H1 (cell line): ENCODE measurements around the gene ALK. TPM values are rescaled to one million over a fixed set of nuclear protein-coding genes. Genes with fewer than 3 reads are reported as not detected.

Experiments used
- CTCF ChIA-PET: fragments of 300-600 bp; sonication (Branson Sonifier 250); formaldehyde crosslinking; loops from one replicate; lab custom pipeline; 2021; ENCODE audit not compliant: partially characterized antibody; lab: Charles Lee
- POLR2A ChIA-PET: fragments of 300-600 bp; sonication (Branson Sonifier 250); formaldehyde crosslinking; loops from one replicate; lab custom pipeline; 2021; ENCODE audit warnings: inconsistent platforms; ENCODE audit not compliant: partially characterized antibody; lab: Charles Lee
- DNase-seq, 2 experiments: peaks; one replicate each; pipeline versions ENCODE4 v3.0.0 to v3.0.0-alpha.2; 2010 to 2022; ENCODE audit warnings: low spot score in 2 of 2, low read depth in 1 of 2, mixed read lengths in 1 of 2
- FAIRE-seq: peaks from 2 replicates; lab custom pipeline; 2011; peaks lifted over from hg19 to GRCh38; lab: Jason Lieb, UNC
- H2AFZ ChIP-seq: 2 replicates; pipeline ENCODE4 v1.8.1; 2012; ENCODE audit warnings: low read length, inconsistent platforms
- H2AK5ac ChIP-seq: 2 replicates; pipeline ENCODE4 v1.6.1; 2013; ENCODE audit warnings: low read depth, low read length
- H2BK120ac ChIP-seq: replicated peaks from 2 replicates; pipeline ENCODE3; 2013; ENCODE audit warnings: low read depth, low read length, inconsistent platforms
- H2BK12ac ChIP-seq: 2 replicates; pipeline ENCODE4 v1.6.1; 2013; ENCODE audit warnings: low read depth, low read length
- H2BK15ac ChIP-seq: 2 replicates; pipeline ENCODE4 v1.6.1; 2013; ENCODE audit warnings: low read length
- H2BK20ac ChIP-seq: 2 replicates; pipeline ENCODE4 v1.6.1; 2013; ENCODE audit warnings: low read length
- H2BK5ac ChIP-seq: 2 replicates; pipeline ENCODE4 v1.6.1; 2013; ENCODE audit warnings: low read depth, low read length
- H3K14ac ChIP-seq: 2 replicates; pipeline ENCODE4 v1.6.1; 2013; ENCODE audit warnings: inconsistent platforms; ENCODE audit not compliant: insufficient read length
- H3K18ac ChIP-seq: 2 replicates; pipeline ENCODE4 v1.6.1; 2013; ENCODE audit warnings: low read length; ENCODE audit errors: extremely low read depth
- H3K23ac ChIP-seq: 2 replicates; pipeline ENCODE4 v1.6.1; 2013; ENCODE audit warnings: inconsistent platforms; ENCODE audit not compliant: insufficient read length
- H3K23me2 ChIP-seq: 2 replicates; pipeline ENCODE4 v1.6.1; 2013; ENCODE audit warnings: low read depth, low read length
- H3K27ac ChIP-seq: 2 replicates; pipeline ENCODE4 v1.6.1; 2011; ENCODE audit warnings: low read depth, low read length, inconsistent platforms
- H3K27me3 ChIP-seq, 4 experiments: replicated peaks in 1 of 4; 1 replicate in 1 of 4; 2 replicates in 3 of 4; pipeline versions ENCODE4 v1.6.1 to v1.8.1; 2011 to 2013; ENCODE audit warnings: low read length in 3 of 4, mild to moderate bottlenecking in 3 of 4, inconsistent platforms in 2 of 4, mixed read lengths in 2 of 4, moderate library complexity in 1 of 4; ENCODE audit not compliant: control insufficient read depth in 3 of 4, insufficient read depth in 3 of 4; ENCODE audit errors: extremely low read depth in 1 of 4
- H3K36me3 ChIP-seq, 4 experiments: 2 replicates each; pipeline versions ENCODE4 v1.6.1 to v1.8.1; 2011 to 2013; ENCODE audit warnings: mild to moderate bottlenecking in 4 of 4, low read length in 3 of 4, moderate library complexity in 2 of 4, control low read depth in 1 of 4, inconsistent platforms in 1 of 4; ENCODE audit not compliant: insufficient read depth in 4 of 4, control insufficient read depth in 2 of 4
- H3K4ac ChIP-seq: replicated peaks from 2 replicates; pipeline ENCODE3; 2013; ENCODE audit warnings: low read length, low read depth, mixed read lengths, inconsistent platforms; ENCODE audit not compliant: insufficient read length
- H3K4me1 ChIP-seq, 4 experiments: replicated peaks in 1 of 4; 1 replicate in 1 of 4; 2 replicates in 3 of 4; pipeline versions ENCODE4 v1.6.1 to v1.8.1; 2011 to 2013; ENCODE audit warnings: low read length in 3 of 4, inconsistent platforms in 2 of 4, mixed read lengths in 1 of 4; ENCODE audit not compliant: insufficient read depth in 4 of 4, control insufficient read depth in 3 of 4
- H3K4me2 ChIP-seq, 2 experiments: 2 replicates each; pipeline versions ENCODE4 v1.6.1 to v1.8.1; 2011 to 2013; ENCODE audit warnings: low read depth in 2 of 2, low read length in 2 of 2, control low read depth in 1 of 2, inconsistent platforms in 1 of 2, mild to moderate bottlenecking in 1 of 2; ENCODE audit not compliant: insufficient read depth in 1 of 2
- H3K4me3 ChIP-seq, 4 experiments: fragments of 200-600, 300-600 bp in 1 of 4; sonication (generic), shearing (Covaris generic), sonication (Bioruptor Twin) in 1 of 4; 2 replicates each; pipeline versions ENCODE4 v1.5.1 to v1.8.1; 2011 to 2016; ENCODE audit warnings: low read length in 4 of 4, low read depth in 3 of 4, control low read depth in 2 of 4, inconsistent platforms in 2 of 4, mild to moderate bottlenecking in 2 of 4, mixed read lengths in 1 of 4, moderate library complexity in 1 of 4; ENCODE audit not compliant: insufficient read depth in 2 of 4; ENCODE audit errors: extremely low read depth in 1 of 4
- H3K56ac ChIP-seq: replicated peaks from 2 replicates; pipeline ENCODE3; 2013; ENCODE audit warnings: low read depth, mild to moderate bottlenecking, mixed read lengths, low read length, inconsistent platforms; ENCODE audit not compliant: insufficient read length
- H3K79me1 ChIP-seq: 2 replicates; pipeline ENCODE4 v1.6.1; 2013; ENCODE audit warnings: low read depth, low read length, control low read depth
- H3K79me2 ChIP-seq, 2 experiments: 2 replicates each; pipeline versions ENCODE4 v1.6.1 to v1.8.1; 2012 to 2013; ENCODE audit warnings: low read length in 2 of 2, mild to moderate bottlenecking in 2 of 2, inconsistent platforms in 1 of 2; ENCODE audit not compliant: insufficient read depth in 2 of 2, control insufficient read depth in 1 of 2
- H3K9ac ChIP-seq, 4 experiments: replicated peaks in 1 of 4; 1 replicate in 1 of 4; 2 replicates in 3 of 4; pipeline versions ENCODE4 v1.6.1 to v1.8.1; 2011 to 2013; ENCODE audit warnings: low read depth in 3 of 4, low read length in 3 of 4, control low read depth in 2 of 4, mild to moderate bottlenecking in 2 of 4, moderate library complexity in 2 of 4, inconsistent platforms in 1 of 4; ENCODE audit errors: extremely low read depth in 1 of 4
- H3K9me3 ChIP-seq, 2 experiments: 2 replicates each; pipeline versions ENCODE4 v1.6.1 to v1.8.1; 2012 to 2013; ENCODE audit warnings: mild to moderate bottlenecking in 2 of 2, moderate library complexity in 2 of 2, control low read depth in 1 of 2, inconsistent platforms in 1 of 2, low read depth in 1 of 2, low read length in 1 of 2, mixed read lengths in 1 of 2; ENCODE audit not compliant: insufficient read depth in 2 of 2
- H4K20me1 ChIP-seq, 2 experiments: replicated peaks in 1 of 2; 2 replicates each; pipeline versions ENCODE3 to v1.8.1; 2011 to 2013; ENCODE audit warnings: inconsistent platforms in 2 of 2, low read length in 2 of 2, mild to moderate bottlenecking in 1 of 2; ENCODE audit not compliant: insufficient read depth in 2 of 2, control insufficient read depth in 1 of 2
- H4K5ac ChIP-seq: 2 replicates; pipeline ENCODE4 v1.6.1; 2013; ENCODE audit warnings: low read length, low read depth, mixed read lengths, inconsistent platforms; ENCODE audit not compliant: insufficient read length
- H4K8ac ChIP-seq: 2 replicates; pipeline ENCODE4 v1.8.0; 2013; ENCODE audit warnings: mild to moderate bottlenecking, moderate library complexity, low read length, inconsistent platforms; ENCODE audit not compliant: insufficient read depth; ENCODE audit errors: extremely low read depth
- H4K91ac ChIP-seq: replicated peaks from 2 replicates; pipeline ENCODE3; 2013; ENCODE audit warnings: low read length, mixed read lengths, inconsistent platforms; ENCODE audit not compliant: insufficient read length
- CTCF ChIP-seq, 3 experiments: IDR thresholded peaks; 1 replicate in 2 of 3; 2 replicates in 1 of 3; pipeline versions ENCODE4 v1.5.1 to v1.6.1; 2011; ENCODE audit warnings: low read length in 3 of 3, mild to moderate bottlenecking in 3 of 3, inconsistent platforms in 2 of 3, low read depth in 1 of 3, moderate library complexity in 1 of 3; ENCODE audit not compliant: insufficient read depth in 1 of 3; ENCODE audit errors: control extremely low read depth in 1 of 3
- POLR2AphosphoS5 ChIP-seq: IDR thresholded peaks from 2 replicates; pipeline ENCODE4 v1.6.1; 2011; ENCODE audit warnings: low read depth, low read length
- RAD21 ChIP-seq, 2 experiments: IDR thresholded peaks in 1 of 2; conservative IDR thresholded peaks in 1 of 2; 2 replicates each; pipeline ENCODE4 v1.6.1; 2011; ENCODE audit warnings: low read depth in 2 of 2, low read length in 2 of 2, improper control_type of control experiment in 1 of 2, inconsistent platforms in 1 of 2, mild to moderate bottlenecking in 1 of 2, moderate library complexity in 1 of 2
- WGBS, 2 experiments: shearing (Covaris generic) in 1 of 2; methylation state at CpG; one replicate each; pipeline versions ENCODE4 v1.1.6 to v1.1.7; 2013 to 2015; ENCODE audit warnings: low lambda C conversion rate in 2 of 2, mixed read lengths in 2 of 2, inconsistent platforms in 1 of 2, low coverage in 1 of 2, missing lambda C conversion rate in 1 of 2; ENCODE audit not compliant: insufficient replicate concordance in 2 of 2, insufficient coverage in 1 of 2, insufficient read length in 1 of 2; ENCODE audit errors: extremely low coverage in 1 of 2, missing lambda C conversion rate in 1 of 2; 5-methylcytosine and 5-hydroxymethylcytosine counted together
- polyA plus RNA-seq, 7 experiments: library from polyadenylated mRNA; depleted of rRNA in 3 of 7; stranded (reverse) in 5 of 7; unstranded in 2 of 7; fragments of >200 nt in 5 of 7; fragments of 200-250 nt in 2 of 7; gene quantifications; 1 replicate in 5 of 7; 2 replicates in 1 of 7; 4 replicates in 1 of 7; pipeline versions ENCODE4 v1.2.1 to v1.2.3, GENCODE V29; 2011 to 2013; ENCODE audit warnings: missing spikeins in 2 of 7, mixed read lengths in 2 of 7
- total RNA-seq: library from RNA; stranded (reverse); fragmentation: NEBNext Ultra II Directional; extraction: Animal tissue kit (Norgen Biotek cat#: 25700); gene quantifications from 2 replicates; pipeline ENCODE4 v1.2.1, GENCODE V29; 2021

The ALK gene
- total and polyA plus RNA-seq, 2 of the 8 experiments (the other 6 are each of a cell fraction or from before 2014, with no cell fraction given), result 0.02 to 0.09 TPM

GRCh38 chr2:29225814-29226213 lies 695.6 kb downstream of the ALK start:
- peak; percentile 32 to 44; a peak in 3 of 4 replicates for TF ChIP-seq RAD21 (IDR thresholded peaks at IDR 0.05 in 1 of 2, conservative IDR thresholded peaks at IDR 0.05 in 1 of 2; ENCODE audit: low read depth in 2 of 2, low read length in 2 of 2)
- TF ChIP-seq POLR2AphosphoS5, result no peak
- TF ChIP-seq CTCF (IDR thresholded peaks at IDR 0.05; ENCODE audit: control extremely low read depth in 1 of 3, insufficient read depth in 1 of 3, low read depth in 1 of 3, low read length in 3 of 3), result peak; percentile 37 to 40 (median 39)
- Histone ChIP-seq H2AK5ac (no peak overlapping the region; the same call in 1 of the 2 replicates), H3K23ac (no peak overlapping the region), H3K4me2 (no peak overlapping the region), H3K4me1 (no peaks in the 10 kb centered on the region), H3K56ac (no peak overlapping the region), H3K27me3 (no peaks in the 10 kb centered on the region), H2BK20ac (no peak overlapping the region), H2BK15ac (no peak overlapping the region), H3K18ac (no peak overlapping the region), H3K27ac (no peak overlapping the region), H2AFZ (no peak overlapping the region), H3K79me1 (no peaks in the 10 kb centered on the region), H3K9ac (no peak overlapping the region), H4K20me1 (no peaks in the 10 kb centered on the region), H3K23me2 (no peaks in the 10 kb centered on the region), H2BK5ac (no peak overlapping the region), H3K9me3 (no peaks in the 10 kb centered on the region), H2BK12ac (no peak overlapping the region), H2BK120ac (no peak overlapping the region), H3K36me3 (no peaks in the 10 kb centered on the region), H3K4me3 (no peak overlapping the region), H4K8ac (no peak overlapping the region), H4K5ac (no peak overlapping the region), H3K79me2 (no peaks in the 10 kb centered on the region), H4K91ac (no peak overlapping the region), H3K4ac (no peak overlapping the region), H3K14ac (no peak overlapping the region)
- FAIRE-seq (no peak), DNase-seq (no peak)
- ChIA-PET POLR2A (no interaction called here), CTCF (interaction anchor here (1.2 to 5.8 kb wide), 5 partner anchors 10 to 270 kb away, joined by 4 to 29 read pairs (median 9); no protein-coding TSS in a partner anchor)
- 84% methylated on average over 8 of the region's 8 CpGs; no CpG with 5 or more reads in 1 of the 2 experiments for WGBS, 2 experiments
